Stimulated activated naive CD4-positive, alpha-beta T cell (primary cell): ENCODE data around the gene CACHD1.

Source experiments
- DNase-seq, 6 experiments: peaks; one replicate each; lab custom pipeline; 2025; lab: John Stamatoyannopoulos, UW

Gene CACHD1

DNA sequence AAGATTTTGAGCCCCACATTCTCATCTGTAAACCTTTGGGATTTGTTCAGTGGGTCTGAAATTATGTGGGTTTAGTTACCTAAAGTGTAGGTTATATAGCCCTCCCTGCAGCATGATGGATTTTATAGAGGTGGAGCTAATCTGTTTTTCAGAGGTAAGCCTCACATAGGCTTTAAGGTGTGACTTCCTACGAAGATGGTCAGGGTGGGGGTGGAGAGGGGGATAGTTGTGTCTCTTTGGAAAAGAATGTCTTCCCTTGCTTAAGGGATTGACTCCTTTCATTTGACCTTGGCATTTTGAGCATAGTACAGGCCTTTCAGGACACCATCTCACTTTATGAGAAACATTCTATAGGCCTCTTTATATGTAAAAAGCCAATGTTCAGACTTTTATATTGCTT lies 3.4 kb downstream of the CACHD1 start:
- no peak for DNase-seq

DNA sequence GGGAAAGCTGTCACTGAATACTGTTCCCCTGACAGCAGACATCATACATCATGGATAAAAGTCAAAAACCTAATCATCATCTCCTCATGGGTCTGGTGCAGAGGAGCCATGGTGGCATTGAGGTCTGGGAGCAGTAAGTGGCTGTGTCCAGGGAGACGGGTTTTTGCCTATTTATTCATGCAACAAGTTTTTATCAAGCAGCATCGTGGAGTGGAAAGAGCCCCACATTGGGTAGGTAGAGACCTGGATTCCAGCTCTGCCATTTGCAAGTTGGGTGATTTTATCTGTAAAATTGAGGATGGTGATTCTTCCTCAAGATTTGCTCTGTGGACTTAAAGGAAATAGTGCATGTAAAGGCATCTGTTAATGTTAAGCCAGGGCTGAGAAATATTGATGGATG lies 4.2 kb downstream of the CACHD1 start:
- no peak for DNase-seq

DNA sequence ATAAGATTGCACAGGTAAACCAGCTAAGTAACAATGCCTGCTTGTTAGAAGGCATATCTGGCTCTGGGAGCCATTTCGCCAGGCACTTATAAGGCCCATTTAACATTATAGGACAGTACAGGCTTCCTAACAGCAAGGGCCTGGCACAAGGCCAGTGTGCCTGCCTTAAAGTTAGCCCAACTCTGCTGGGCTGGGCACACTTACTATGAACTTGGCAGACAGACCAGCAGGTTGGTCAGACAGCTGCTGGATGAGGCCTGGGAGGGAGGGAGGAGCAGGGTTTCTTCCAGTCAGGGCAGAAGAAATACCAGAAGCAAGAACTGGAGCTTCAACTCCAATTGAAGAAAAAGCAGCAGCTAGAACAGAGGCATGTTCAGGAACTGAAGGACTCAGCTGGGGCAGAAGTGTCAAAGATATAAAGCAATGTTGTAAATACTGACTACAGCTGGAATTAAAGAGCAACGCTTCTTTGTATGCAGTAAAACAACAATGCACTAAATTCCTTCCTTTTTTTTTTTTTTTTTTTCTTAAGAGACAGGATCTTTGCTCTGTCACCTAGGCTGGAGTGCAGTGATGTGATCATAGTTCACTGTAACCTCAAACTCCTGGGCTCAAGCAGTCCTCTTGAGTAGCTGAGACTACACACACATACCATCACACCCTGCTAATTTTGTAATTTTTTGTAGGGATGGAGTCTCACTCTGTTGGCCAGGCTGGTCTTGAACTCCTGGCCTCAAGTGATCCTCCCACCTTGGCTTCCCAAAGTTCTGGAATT lies 4.9 kb downstream of the CACHD1 start:
- DNase-seq, result no peak

DNA sequence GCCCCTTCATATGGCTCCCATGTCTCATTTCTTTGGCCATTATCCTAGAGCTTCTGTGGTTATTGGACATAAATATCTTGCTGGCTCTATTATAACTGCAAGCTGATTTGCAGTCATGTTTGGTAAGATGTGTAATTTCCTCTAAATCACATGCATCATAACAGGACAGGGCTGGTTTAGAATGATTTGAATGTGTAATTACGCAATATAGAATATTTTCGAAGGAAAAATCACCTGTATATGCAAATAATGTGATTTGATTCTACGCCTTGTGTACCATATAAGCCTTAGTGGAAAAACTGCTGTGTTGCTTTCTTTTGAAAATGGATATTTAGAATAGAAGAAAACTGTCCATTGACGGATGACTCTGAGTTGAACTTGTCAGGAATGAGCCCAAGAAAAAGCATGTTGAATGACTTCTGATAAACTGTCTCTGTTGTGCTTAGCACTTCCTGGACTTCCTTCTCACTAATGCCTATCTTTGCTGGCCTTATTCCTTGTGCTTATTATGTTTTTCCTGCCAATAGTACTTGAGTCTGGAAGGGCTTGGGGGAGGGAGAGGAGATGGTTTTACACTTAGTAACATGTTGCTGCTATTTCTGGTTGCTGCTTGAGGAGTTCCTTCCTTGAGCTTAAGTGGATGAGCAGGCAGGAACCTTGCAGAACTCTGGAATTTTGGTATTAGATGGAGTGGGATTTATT lies 6.5 kb downstream of the CACHD1 start:
- DNase-seq, result no peak

DNA sequence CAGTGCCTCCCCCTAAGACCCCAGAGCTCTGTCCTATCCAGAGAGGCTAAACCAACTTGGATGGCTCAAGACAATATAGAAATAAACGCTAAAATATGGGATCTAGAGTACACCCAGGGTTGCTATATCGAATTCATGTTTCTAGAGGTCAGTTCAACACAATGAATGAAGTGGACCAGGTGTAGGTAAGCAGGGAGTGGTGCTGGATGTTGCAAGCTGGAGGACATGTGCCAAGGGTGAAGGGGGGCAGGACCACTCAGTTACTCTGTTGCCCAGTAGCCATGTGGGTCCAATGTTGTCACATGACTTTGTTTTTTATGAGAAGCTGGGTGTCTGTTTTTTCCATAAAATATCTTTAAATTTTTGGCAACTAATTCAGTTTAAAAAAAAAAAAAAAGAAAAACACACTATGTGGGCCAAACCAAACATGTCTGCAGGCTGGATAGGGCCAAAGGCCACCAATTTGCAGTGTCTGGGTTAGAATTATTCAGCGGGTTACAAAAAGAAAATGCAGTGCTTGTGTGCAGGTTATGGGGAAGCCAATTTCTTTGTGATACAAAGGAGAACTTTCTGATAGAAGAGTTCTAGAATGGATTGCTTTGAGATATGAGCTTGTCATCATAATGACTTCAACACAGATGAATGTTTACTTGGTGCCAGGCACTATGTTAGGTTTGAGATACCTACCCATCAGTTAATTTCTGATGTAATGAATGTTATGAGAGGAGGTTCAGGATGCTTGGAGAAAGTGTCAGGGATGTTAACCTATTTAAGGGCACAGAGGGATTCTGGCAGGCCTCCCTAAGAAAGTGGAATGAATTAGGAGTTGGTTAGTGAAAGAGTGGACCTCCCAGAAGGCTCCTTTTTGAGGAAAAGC lies 8.9 kb downstream of the CACHD1 start:
- no peak for DNase-seq

DNA sequence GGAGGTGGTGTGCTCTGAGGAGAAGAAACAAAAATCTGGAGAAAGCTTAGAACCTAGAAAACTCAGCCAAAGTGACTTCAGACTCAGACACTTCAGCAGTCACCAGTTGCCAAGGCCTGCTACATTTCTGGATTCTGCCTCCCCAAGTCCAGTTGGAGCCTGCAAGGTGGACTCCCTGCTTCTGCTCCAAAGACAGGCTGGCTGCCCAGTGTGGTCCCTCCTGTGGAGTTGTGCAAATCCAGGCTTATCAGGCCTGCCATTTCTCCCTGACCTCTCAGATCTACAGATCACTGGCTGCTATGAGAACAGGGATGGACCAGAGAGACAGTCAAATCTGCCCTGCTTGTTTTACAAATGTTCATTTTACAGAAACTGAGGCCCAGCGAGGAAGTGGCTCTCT lies 9.9 kb downstream of the CACHD1 start:
- DNase-seq, result no peak

DNA sequence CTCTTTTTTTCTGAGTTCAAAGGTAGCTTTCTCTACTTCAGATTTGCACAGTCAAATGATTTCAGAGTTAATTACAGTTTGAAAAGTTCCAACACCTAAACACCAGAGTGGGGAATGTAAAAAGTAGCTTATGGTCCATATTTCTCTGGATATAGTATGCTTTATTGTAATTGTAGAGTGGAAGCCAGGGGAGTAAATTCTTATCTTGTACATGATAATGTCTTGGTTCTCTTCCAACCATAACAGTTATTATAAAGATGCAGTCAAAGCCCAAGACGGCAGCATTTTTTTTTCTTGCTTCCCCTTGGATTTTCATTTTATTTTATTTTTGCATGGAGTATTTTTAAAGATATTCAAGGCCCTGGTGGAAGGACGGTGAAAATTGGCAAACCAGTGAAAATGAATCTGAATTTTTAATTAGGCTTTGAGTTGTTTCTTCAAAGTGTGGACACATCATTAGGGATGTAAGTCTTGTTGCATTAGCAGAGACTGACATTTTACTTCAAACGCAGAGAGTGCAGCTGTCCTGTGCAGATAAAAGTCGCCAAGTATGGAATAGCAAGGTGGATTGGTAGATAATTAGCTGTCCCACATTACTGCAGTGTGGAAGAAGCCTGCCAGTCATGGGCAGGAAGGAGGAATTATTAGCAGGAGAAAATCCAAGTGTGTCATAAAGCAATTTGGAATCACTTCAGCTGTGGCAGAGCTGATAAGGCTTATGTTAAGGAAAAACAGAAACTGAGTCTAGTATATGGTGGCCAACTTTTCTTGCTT lies 11.3 kb downstream of the CACHD1 start:
- DNase-seq, result no peak

DNA sequence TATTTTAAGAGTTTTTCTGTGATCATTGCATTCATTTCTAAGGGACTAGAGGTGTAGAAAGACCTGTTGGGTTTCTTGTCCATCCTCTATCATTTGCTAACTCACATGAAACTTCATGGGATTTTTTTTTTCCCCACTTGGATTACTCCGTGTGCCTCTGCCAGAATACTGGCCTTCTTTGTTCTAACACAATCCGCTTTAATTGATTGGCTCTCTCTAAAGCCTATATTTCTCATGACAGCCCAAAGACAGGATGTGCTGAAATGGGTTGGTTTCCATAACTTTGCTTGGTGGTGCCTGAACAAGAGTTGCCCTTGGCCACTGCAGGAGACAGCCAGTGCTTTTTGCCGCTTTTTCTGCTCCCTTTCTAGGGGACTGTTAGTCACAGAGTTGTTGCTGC lies 12.2 kb downstream of the CACHD1 start:
- no peak for DNase-seq

DNA sequence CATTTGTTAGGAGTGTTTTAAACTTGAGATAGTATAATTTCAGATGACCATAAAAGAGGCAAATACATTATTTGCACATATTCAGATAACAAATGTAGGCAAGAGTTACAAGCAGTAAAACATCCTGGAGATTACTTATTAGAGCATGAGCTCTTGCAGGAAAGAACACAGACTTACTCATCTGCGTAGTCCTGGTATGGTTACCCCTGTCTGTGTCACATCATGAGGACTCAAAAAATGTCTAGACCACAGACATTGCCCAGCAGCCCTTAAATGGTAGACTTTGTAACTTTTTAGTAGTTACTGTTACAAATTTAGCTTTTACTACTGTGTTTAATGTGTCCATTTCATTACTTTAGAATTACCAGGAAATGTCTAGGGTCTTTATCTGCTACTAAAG lies 12.8 kb downstream of the CACHD1 start:
- DNase-seq, result no peak

DNA sequence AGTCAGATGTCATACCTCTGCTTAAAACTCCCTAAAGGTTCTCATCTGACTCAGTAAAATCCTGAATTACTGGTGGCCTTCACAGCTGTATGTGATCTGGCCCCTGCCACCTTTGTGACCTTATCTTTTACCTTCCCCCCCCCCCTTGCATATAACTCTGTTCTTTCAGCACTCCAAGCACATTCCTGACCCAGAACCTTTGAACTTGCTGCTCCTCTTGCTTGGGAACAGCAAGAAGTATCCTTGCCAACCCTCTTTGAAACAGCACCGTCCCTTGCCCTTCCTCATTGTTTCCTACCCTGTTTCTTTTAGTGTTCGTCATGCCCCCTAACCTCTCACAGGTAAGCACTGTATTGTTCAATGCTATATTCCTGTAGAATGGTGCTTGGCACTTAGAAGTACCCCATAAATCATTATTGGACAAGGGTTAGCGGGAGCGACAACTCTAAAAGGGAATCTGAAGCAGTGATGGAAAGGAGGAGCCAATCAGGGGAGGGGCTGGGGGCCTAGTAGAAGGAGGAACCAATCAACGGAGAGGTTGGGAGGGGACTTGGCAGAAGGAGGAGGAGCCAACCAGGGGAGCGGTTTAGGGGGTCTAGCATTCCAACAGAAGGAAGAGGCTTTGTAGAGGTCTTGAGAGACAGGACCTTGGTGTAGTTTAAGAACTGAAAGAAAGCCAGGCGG lies 13.9 kb downstream of the CACHD1 start:
- no peak for DNase-seq

DNA sequence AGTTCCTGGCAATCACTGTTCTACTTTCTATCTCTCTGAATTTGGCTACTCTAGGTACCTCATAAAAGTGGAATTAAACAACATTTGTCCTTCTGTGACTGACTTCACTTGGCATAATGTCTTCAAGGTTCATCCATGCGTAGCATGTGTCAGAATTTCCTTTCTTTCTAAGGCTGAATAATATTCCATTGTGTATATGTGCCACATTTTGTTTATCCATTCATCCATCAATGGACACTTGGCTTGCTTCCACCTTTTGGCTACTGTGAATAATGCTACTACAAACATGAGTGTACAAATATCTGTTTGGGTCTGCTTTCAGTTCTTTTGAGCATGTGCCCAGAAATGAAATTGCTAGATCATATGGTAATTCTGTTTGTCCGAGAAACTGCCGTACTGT lies 14.7 kb downstream of the CACHD1 start:
- no peak for DNase-seq

DNA sequence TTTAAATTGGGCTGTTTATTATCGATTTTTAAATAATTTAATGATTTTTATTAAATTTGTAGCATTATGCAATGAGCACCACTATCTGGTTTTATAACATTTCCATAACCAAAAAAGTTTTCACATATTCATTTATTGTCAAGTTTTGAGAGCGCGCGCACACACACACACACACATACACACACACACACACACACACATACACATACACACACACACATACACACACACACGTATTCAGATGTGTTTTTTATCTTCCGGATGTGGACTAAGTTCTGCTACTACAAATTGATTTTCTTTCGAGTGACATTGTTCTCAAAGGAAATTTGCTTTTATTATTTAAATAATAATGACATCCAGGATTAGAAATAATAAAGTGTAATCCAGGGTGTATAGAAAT lies 16.3 kb downstream of the CACHD1 start:
- no peak for DNase-seq

DNA sequence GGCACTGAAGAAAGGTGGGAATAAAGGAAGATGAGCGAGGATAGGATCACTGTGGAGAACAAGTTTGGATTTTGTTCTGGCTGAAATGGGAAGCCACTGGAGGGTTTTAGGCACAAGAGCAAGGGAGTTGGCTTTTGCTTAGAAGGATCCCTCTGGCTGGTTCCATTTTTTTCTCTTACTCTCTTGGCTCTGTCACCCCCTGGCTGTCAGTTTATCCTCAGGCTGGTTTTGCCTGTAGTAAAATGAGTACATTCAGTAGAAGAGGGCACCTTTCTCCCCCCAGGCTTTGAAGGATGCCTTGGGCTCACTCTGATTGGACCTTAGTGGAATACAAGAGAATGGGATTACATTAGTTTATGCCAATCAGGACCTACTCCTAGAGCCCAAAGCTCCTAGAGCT lies 17.1 kb downstream of the CACHD1 start:
- no peak for DNase-seq

DNA sequence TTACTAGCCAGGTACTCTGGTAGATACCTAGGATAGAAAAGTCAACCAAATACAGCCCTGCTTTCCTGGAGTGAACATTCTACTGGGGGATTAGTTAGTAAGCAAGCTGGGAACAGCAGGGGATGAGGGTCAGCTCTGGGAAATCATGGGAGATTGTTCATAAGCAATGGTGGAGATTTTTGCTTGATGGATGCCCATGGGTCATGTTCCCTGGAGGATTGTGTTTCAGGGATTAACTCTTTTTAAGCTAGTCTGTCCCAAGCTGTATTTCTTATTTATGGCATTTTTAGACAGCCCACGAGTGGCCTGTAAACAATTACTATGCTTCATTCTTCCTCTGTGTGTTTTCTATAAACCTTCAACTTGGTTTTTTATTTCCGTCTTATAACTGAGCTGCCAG lies 18.9 kb downstream of the CACHD1 start:
- DNase-seq, result no peak

DNA sequence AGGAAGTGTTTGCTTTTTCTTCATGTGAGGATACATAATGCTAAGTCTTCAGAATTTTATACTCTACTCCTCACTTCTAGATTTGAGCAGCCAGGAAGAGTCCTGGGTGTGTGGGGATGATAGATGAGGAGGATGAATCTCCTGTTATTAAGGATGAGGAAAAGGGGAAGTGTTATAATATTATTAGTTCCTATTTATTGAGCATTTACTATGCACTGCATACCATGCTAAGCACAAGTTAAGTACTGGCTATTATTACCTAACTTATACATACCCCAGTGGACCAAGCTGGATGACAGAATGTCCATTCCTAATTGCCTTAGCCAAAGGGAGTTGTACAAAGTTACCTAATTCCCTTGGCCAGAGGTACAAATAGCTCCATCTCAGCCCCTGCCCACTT lies 19.8 kb downstream of the CACHD1 start:
- no peak for DNase-seq

DNA sequence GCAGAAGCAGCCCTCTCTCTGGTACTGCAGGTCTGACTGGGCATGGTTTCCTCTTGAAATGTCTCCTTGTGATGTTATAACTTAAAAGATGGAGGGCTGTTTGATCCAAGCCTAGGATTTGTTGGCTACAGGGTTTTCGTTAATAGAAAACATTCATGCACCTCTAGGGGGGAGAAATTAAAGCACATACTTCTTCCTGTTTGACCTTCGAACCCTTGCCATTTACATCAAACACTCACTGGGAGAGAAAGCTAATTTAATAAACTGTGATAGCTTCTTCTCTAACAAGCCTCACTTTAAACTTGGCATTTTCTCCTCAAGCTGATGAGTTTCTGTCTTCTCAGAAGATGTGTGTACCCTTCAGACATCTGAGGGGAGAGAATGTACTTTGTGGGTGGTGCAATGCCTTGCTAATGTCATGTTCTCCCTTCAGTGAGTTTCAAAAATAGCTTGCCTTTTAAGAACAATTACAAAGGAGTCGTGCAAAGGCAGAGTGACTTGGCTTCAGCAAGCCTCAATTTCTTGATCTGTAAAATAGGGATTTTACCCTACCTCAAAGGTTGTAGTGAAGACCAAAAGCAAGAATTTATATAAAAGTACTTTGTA lies 20.4 kb downstream of the CACHD1 start:
- no peak for DNase-seq

DNA sequence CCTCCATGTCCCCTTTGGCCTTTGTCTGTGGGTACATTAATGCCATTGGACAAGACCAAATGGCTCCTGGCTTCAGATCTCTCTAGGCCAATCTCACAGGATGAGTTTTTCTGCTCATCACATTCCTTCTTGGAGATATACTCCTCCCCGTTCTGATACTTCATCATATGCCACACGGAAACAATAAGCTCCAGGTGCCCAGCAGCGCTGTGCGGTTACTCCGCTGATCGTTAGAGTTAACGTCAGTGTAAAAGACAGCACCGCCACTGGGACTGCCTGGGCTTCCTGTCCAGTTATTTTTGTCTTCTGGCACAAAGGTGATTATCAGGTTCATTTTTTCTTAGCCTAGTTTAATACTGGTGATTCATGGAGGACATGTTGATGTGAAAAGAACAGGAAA lies 22.5 kb downstream of the CACHD1 start:
- DNase-seq, result no peak

DNA sequence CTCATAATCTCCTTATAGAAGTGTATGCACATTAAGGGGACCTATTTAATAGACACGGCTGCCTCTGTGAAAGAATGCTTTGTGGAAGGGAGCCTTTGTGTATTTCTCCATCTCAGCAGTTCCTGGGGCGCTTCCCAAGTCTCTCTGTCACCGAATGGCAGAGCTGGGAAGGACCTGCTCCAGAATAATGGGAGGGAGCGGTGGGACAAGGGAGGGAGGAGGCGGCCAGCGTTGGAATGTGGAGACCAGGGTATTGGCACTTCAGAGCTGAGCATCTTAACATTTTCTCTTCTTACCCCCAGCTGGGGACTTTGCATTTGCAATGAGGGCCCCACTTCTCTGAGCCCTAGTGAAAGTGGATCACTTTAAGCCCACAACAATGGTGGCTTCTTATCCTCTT lies 23.9 kb downstream of the CACHD1 start:
- no peak for DNase-seq

DNA sequence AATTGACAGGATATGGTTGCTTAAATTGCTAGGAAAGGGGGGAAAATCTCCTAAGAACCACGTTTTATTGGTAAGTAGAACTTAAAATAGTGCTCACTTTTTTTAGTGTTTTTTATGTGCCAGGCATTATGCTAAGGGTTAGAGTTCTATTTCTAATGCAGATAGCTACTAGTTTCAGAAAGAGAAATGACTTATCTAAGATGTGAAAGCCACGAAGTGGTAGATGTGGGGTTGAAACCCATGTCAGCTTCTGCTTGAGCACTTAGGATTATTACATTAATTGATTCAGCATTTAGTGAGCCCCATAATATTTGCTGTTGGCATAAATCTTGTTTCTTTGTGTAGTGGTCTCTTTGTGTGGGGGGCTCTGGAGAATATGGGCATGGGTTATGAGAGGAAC lies 24.7 kb downstream of the CACHD1 start:
- DNase-seq, result no peak

DNA sequence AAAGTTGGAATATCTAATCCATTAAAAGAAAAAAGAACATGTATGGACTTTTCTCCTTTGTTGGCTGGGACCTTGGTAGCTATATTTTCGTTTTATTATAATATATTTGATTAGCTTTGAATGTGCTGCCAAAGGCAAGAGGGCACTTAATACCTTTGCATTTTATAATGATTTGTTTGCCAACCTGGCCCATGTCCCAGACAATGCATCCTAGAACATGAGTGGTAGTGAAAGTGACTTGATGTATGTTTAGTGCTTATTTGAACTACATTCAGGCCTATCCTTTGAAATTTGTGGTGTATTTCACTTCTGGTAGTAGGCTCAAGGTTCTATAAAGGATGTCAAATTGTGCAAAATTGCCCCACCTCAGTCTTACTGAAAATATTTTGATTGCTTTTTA lies 25.9 kb downstream of the CACHD1 start:
- no peak for DNase-seq

DNA sequence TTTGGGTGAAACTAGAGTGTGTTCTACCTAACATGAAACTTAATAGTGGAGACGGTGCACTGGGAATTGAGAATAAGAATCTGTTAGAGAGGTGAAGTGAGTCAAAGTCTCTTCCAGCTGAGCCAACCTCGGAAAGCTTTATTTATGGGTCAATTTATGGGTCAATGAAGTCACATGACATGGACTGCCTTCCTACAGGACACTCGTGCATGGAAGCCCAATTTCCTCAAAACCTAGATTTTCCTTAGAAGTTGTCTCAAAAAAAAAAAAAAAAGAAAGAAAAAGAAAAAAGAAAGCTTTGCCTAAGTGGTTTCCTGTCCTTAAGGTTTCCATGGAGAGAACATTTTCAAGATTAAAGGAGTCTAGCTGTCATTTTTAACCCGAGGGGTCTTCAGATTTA lies 26.7 kb downstream of the CACHD1 start:
- no peak for DNase-seq
